Measurements from ENCODE around the gene SOCS3.

Gene SOCS3

GRCh38 chr17:78355045-78355641, 4.7 kb downstream of the SOCS3 start (continued):
- TF ChIP-seq ZNF391 (tag by site-specific recombination; IDR thresholded peaks at IDR 0.05; ENCODE audit: borderline replicate concordance, low read depth) (no peak), ZNF792 (tag by site-specific recombination; IDR thresholded peaks at IDR 0.05) (no peak), ZBTB44 (tag by site-specific recombination; IDR thresholded peaks at IDR 0.05) (no peak), ZNF837 (tag by site-specific recombination; IDR thresholded peaks at IDR 0.05) (no peak)

- H3K9me3 ChIP-seq (ENCODE audit: control insufficient read depth, insufficient read depth, low read depth, low read length) = no peaks in the 10 kb centered on the region
- TF ChIP-seq ZNF544 (tag by site-specific recombination; IDR thresholded peaks at IDR 0.05) = no peak
- TF ChIP-seq ZNF701 (tag by site-specific recombination; IDR thresholded peaks at IDR 0.05) = no peak
- no peak for TF ChIP-seq REPIN1 (tag by site-specific recombination; IDR thresholded peaks at IDR 0.05; ENCODE audit: low read depth)
- no peak for TF ChIP-seq ZNF580 (tag by site-specific recombination; IDR thresholded peaks at IDR 0.05)
- no peak for TF ChIP-seq ZBTB49 (tag by site-specific recombination; IDR thresholded peaks at IDR 0.05; ENCODE audit: low read depth)
- TF ChIP-seq ZNF623 (tag by site-specific recombination; IDR thresholded peaks at IDR 0.05) = no peak
- TF ChIP-seq TSHZ1 (tag by site-specific recombination; IDR thresholded peaks at IDR 0.05; ENCODE audit: borderline replicate concordance) = no peak
- no peak for TF ChIP-seq ZFP41 (tag by site-specific recombination; IDR thresholded peaks at IDR 0.05; ENCODE audit: borderline replicate concordance)
- TF ChIP-seq ZNF37A (tag by site-specific recombination; IDR thresholded peaks at IDR 0.05) = no peak
- TF ChIP-seq ZNF121 (tag by site-specific recombination; IDR thresholded peaks at IDR 0.05) = peak; percentile 100
- no peak for TF ChIP-seq FEZF1 (tag by site-specific recombination; IDR thresholded peaks at IDR 0.05)
- no peak for TF ChIP-seq ZNF350 (tag by site-specific recombination; IDR thresholded peaks at IDR 0.05)
- TF ChIP-seq ZNF837 (tag by site-specific recombination; IDR thresholded peaks at IDR 0.05) = no peak
- TF ChIP-seq ZNF391 (tag by site-specific recombination; IDR thresholded peaks at IDR 0.05; ENCODE audit: borderline replicate concordance, low read depth) = no peak
- no peak for TF ChIP-seq ZBTB8A (tag by site-specific recombination; IDR thresholded peaks at IDR 0.05)
- peak; percentile 44; the same call in 1 of the 2 replicates for TF ChIP-seq ZFHX2 (tag by site-specific recombination; conservative IDR thresholded peaks at IDR 0.05)
- no peak for TF ChIP-seq KLF8 (tag by site-specific recombination; IDR thresholded peaks at IDR 0.05)
- H3K36me3 ChIP-seq (ENCODE audit: control insufficient read depth in 2 of 2, insufficient read depth in 1 of 2, low read length in 2 of 2) = peaks cover 0 to 18% of the 10 kb centered on the region in 2 experiments; a peak in 1 of 3 replicates
- H3K4me3 ChIP-seq (ENCODE audit: low read depth, low read length) = no peak overlapping the region
- POLR2A ChIA-PET = interaction anchor here (0.6 kb wide), 1 partner anchor 34 kb away, joined by 3 read pairs; no protein-coding TSS in a partner anchor
- H3K27ac ChIP-seq (ENCODE audit: extremely low read depth, low read depth, low read length) = no peak overlapping the region; the same call in 1 of the 2 replicates
- CTCF ChIA-PET = interaction anchor here (0.9 to 1.4 kb wide), 2 partner anchors 14 to 69 kb away, joined by 4 to 5 read pairs; no protein-coding TSS in a partner anchor
- H3K4me1 ChIP-seq (ENCODE audit: control insufficient read depth, insufficient read depth, low read length) = peaks cover 17% of the 10 kb centered on the region
Measured at GRCh38 chr17:78353834-78354233, 6.0 kb downstream of the SOCS3 start.
